ENCODE results near the gene KRT38.

Gene KRT38

DNA sequence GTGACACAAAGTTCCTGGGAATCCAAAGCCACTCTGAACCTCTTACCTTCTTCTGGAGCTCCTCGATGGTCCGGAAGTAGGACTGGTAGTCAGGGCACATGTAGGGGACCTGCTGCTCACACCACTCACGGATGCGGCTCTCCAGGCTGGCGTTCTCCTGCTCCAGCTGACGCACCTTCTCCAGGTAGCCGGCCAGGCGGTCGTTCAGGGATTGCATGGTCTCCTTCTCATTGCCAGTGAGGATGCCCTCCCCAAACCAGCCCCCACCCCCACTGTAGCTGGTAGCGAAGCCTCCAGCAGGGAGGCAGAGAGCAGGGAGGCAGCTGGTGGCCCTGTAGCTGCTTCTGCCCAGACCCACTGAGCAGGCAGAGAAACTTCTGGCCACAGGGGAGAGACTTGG is 39.8 kb upstream of the KRT38 start:
- TF ChIP-seq SIN3A (IDR thresholded peaks at IDR 0.05; ENCODE audit: borderline replicate concordance, insufficient read depth, low read length) = no peak
- TF ChIP-seq TAF1 (IDR thresholded peaks at IDR 0.05; ENCODE audit: borderline replicate concordance, insufficient read depth, low read length) = no peak
- TF ChIP-seq, protein P1, sequence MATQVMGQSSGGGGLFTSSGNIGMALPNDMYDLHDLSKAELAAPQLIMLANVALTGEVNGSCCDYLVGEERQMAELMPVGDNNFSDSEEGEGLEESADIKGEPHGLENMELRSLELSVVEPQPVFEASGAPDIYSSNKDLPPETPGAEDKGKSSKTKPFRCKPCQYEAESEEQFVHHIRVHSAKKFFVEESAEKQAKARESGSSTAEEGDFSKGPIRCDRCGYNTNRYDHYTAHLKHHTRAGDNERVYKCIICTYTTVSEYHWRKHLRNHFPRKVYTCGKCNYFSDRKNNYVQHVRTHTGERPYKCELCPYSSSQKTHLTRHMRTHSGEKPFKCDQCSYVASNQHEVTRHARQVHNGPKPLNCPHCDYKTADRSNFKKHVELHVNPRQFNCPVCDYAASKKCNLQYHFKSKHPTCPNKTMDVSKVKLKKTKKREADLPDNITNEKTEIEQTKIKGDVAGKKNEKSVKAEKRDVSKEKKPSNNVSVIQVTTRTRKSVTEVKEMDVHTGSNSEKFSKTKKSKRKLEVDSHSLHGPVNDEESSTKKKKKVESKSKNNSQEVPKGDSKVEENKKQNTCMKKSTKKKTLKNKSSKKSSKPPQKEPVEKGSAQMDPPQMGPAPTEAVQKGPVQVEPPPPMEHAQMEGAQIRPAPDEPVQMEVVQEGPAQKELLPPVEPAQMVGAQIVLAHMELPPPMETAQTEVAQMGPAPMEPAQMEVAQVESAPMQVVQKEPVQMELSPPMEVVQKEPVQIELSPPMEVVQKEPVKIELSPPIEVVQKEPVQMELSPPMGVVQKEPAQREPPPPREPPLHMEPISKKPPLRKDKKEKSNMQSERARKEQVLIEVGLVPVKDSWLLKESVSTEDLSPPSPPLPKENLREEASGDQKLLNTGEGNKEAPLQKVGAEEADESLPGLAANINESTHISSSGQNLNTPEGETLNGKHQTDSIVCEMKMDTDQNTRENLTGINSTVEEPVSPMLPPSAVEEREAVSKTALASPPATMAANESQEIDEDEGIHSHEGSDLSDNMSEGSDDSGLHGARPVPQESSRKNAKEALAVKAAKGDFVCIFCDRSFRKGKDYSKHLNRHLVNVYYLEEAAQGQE (IDR thresholded peaks at IDR 0.05; ENCODE audit: insufficient read depth in 1 of 2, low read depth in 2 of 2, low read length in 2 of 2) = no peak
- no peak for TF ChIP-seq FOXP2 (optimal IDR thresholded peaks at IDR 0.05; ENCODE audit: borderline replicate concordance, extremely low read depth, extremely low read length, insufficient read depth)
- TF ChIP-seq POLR2AphosphoS5 (IDR thresholded peaks at IDR 0.05; ENCODE audit: low read depth, low read length) = no peak

DNA sequence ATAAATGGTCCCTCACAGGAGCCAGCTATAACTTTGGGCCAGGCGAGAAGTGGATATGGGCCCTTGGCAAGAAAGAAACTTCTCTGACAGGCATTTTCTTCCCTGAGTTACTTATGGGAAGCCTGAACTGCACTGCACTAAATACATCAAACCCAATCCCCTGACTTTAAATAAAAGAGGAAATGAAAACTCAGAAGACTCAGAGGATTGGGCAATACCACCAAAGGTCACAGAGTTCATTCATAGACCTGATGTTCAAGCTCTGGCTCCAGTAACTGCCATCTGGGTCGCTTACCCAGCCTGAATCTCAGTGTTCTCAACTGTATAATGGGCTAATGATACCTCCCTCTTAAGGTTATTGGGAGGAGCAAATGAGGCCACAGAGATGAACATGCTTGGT is 39.4 kb upstream of the KRT38 start:
- TF ChIP-seq, protein P1 (IDR thresholded peaks at IDR 0.05; ENCODE audit: insufficient read depth in 1 of 2, low read depth in 2 of 2, low read length in 2 of 2) = no peak
- TF ChIP-seq FOXP2 (optimal IDR thresholded peaks at IDR 0.05; ENCODE audit: borderline replicate concordance, extremely low read depth, extremely low read length, insufficient read depth) (no peak), SIN3A (IDR thresholded peaks at IDR 0.05; ENCODE audit: borderline replicate concordance, insufficient read depth, low read length) (no peak)

DNA sequence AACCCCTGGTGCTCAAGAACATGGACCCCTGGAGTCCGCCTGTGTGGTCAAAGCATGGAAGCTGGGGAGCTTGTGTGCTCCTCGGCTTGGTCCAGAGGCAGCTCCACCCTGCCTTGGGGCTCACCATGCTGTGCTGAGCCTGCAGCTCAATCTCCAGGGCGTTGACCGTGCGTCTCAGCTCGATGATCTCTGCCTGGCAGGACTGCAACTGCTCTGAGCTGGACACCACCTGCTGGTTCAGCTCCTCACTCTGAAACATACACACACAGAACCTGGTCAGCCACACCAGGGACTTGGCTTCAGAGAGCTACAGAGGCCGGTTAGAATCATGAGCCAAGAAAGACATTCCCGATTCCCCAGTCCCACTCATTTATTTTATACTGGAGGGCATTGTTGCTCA is 37.5 kb upstream of the KRT38 start:
- TF ChIP-seq FOXP2 (optimal IDR thresholded peaks at IDR 0.05; ENCODE audit: borderline replicate concordance, extremely low read depth, extremely low read length, insufficient read depth) (no peak), TAF1 (IDR thresholded peaks at IDR 0.05; ENCODE audit: borderline replicate concordance, insufficient read depth, low read length) (no peak), POLR2AphosphoS5 (IDR thresholded peaks at IDR 0.05; ENCODE audit: low read depth, low read length) (no peak), SIN3A (IDR thresholded peaks at IDR 0.05; ENCODE audit: borderline replicate concordance, insufficient read depth, low read length) (no peak)
- TF ChIP-seq, protein P1 (IDR thresholded peaks at IDR 0.05; ENCODE audit: insufficient read depth in 1 of 2, low read depth in 2 of 2, low read length in 2 of 2) = no peak

DNA sequence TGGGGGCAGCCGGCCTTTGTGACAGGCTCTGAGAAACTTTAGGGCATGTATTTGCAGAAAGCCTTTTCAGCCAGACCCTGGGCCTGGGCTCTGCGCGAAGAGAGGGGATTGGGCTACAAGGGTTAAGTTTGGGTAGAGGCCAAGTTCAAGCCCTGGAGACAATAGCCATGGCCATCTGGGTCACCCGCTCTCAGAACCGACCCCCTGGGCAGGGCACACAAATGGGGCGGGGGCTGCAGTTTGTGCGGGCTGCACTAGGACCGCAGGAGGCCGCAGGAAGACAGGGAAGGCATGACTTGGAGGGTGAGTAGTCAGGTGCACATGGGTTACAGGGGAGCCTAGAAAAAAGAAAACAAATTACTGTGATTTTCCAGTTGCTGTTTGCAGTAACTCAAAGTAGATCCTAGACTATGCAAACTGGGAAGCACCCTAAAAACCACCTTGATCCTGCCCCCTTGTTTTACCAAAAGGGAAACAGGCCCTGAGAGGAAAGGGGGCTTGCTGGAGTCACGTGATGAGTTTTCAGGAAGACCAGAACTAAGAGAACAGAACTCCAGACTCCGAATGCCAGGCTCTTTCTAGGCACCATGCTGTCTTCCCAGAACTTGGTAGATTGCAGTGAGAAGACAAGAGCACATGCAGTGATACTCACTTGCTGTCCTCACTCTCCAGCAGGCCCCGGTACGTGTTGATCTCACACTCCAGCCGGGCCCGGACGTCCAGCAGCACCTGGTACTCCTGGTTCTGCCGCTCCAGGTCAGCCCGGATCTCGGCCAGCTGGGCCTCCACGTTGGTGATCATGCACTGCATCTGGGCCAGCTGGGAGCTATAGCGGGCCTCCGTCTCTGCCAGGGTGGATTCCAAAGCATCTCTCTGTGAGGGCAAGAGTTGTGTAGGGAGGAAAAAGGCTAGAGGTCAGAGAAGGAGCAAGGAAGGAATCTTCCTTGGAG is 36.4 kb upstream of the KRT38 start:
- TF ChIP-seq POLR2AphosphoS5 (IDR thresholded peaks at IDR 0.05; ENCODE audit: low read depth, low read length) = no peak
- no peak for TF ChIP-seq SIN3A (IDR thresholded peaks at IDR 0.05; ENCODE audit: borderline replicate concordance, insufficient read depth, low read length)

DNA sequence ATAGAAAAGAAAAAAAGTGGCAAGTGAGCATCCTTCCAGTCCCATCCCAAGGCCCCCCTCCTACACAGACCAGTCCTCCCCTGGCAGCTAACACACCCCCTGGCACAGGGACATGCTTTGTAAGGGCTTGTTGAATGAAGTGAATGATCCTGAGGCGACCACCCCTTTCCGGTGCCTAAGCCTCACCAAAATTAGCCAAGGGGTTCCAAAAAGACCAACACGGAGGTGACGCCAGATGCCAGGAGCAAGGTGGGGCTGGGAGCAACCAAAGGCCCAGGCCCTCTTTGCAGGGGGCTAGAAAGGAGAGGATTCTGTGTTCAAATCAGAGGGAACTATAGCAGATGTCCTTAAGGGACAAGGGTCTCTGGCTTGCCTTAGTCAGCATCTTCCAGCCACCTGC is 34.6 kb upstream of the KRT38 start:
- no peak for TF ChIP-seq POLR2AphosphoS5 (IDR thresholded peaks at IDR 0.05; ENCODE audit: low read depth, low read length)
- TF ChIP-seq, protein P1 (IDR thresholded peaks at IDR 0.05; ENCODE audit: insufficient read depth in 1 of 2, low read depth in 2 of 2, low read length in 2 of 2) = no peak
- TF ChIP-seq FOXP2 (optimal IDR thresholded peaks at IDR 0.05; ENCODE audit: borderline replicate concordance, extremely low read depth, extremely low read length, insufficient read depth) = no peak
- TF ChIP-seq SIN3A (IDR thresholded peaks at IDR 0.05; ENCODE audit: borderline replicate concordance, insufficient read depth, low read length) = no peak
- no peak for TF ChIP-seq TAF1 (IDR thresholded peaks at IDR 0.05; ENCODE audit: borderline replicate concordance, insufficient read depth, low read length)

Measured in PFSK-1 (cell line).